GM18520 (cell line): ENCODE results near the gene POLR1F.

Source experiments
- ATAC-seq: cut with Tn5 transposase; IDR thresholded peaks from one replicate; pipeline ENCODE4 v1.9.1; 2021; ENCODE audit not compliant: unreplicated experiment

Gene POLR1F

DNA sequence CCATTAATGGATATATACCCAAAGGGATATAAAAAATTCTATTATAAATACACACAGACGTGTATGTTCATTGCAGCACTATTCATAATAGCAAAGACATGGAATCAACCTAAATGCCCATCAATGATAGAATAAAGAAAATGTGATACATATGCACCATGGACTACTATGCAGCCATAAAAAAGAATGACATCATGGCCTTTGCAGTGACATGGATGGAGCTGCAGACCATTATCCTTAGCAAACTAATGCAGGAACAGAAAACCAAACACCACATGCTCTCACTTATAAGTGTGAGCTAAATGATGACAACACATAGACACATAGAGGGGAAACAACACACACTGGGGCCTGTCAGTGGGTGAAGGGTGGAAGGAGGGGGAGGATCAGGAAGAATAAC, 33.0 kb downstream of the POLR1F start:
- no peak for ATAC-seq

DNA sequence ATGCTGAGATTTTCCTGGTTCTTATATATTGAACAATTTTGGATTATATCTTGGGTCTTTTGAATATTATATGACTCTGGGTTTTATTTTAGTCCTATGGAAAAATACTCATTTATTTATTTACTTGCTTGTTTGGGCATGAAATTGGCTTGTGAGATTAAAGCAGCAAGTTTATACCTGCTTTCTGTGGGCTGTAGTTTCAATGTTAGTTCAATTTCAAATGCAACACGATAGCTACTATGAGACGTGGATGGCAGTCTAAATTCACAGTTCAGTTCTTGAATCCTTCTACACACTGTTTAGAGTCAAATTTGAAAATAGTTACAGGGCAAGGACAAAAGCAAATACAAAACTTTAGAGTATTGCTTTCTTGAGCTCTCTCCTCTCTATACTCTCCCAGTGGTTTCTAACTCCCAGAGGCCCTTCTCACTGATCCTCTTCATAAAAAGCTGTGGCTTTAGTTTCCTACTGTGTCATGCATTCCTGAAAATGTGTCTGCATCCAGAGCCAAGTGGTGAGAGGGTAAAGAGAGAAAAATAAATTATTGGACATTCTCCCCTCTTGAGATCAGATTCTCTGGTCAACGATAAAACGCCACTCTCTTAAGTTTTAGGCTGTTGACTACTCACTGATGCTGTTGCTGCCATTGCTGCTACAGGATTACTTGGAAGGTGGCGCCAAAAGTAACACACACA, 34.4 kb downstream of the POLR1F start:
- ATAC-seq = no peak

DNA sequence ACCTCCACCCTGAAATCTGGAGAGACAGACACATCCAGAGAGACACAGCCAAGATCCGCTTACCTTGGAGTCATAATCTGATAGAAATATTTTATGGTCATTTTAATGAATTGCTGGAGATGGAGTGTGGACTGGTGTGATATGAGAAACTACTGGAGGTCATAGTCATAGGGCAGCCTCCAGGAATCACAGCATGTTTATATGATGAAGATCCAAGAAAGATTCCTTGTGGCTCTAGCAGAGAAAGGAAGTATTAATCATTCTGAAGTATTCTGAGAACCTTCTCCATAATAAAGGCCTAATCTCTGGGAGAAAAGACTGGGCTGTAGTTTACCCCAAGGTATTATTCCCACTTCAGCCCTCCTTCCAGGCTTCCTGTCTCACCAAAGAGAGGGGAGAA, 38.0 kb downstream of the POLR1F start:
- no peak for ATAC-seq

DNA sequence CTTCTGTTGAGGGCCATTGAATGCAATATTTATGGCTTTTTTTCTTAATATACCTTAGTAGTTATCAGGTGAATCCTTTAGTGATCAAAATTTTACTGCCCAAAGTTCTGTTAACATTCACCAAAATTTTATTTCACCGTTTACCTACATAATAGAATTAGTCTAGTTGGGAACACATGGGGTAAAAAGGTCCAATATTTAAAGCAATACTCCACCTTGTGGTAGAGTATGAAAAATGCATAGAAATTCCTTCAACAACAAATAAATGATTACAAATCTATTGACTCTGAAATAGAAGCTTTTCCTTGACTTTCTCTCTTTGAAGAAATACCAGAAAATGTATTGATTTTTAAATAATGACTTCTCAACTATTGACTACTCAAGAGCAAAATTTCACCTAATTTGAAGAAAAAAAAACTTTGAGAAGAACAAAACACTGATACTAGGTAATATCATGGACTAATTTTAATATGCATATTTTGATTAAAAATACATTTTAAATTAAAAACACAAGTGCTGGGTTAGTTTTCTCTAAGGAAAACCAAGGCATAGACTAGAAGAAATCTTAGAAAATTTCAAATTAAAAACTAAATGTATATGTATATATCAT, 43.3 kb downstream of the POLR1F start:
- no peak for ATAC-seq

DNA sequence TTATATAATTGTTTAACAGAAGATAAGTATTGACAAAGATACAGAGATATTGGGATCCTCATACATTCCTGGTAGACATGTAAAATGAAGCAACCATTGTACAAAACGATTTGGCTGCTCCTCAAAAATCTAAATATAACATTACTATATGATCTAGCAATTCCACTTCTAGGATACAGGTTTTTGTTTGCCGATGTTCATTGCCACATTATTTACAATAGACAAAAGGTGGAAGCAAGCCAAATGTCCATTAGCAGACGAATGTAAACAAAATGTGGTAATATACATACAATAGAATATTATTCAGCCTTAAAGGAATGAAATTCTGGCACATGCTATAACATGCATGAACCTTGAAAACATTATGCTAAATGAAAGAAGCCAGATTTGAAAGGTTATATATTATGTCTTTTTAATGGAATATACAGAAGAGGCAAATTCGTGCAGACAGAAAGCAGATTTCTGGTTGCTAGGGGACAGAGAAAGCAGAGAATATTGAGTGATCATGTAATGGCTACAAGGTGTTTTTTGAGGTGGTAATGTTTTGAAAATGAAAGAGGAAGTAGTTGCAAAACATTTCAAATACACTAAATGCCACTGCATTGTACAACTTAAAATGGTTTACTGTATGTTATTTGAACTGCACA, 44.9 kb downstream of the POLR1F start:
- peak; percentile 96 for ATAC-seq

DNA sequence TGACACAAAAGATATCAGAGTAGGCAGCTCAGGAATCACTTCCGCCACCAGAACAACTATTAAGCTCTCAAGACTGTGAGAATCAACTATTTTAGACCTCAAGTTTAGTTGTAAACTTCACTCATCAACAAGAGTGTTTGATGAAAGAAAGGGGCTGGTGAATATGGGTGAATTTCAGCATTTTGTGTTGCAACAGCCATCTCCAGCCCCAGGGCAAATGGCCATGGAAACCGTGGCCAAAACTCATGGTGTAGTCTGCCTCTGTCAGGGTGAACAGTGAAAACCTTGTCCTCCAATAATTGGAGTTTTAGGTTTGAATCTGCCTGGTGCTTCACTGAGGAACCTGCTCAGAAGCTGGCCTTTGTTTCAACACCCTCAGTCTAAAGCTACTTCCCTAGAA, 60.0 kb downstream of the POLR1F start:
- ATAC-seq = no peak
